Islet of Langerhans (tissue), 1 donor: Measurements from ENCODE around the gene DPM2.

Experiments used
- FAIRE-seq: peaks from one replicate; lab custom pipeline; 2011; peaks lifted over from hg19 to GRCh38; lab: Jason Lieb, UNC

DPM2 gene

DNA sequence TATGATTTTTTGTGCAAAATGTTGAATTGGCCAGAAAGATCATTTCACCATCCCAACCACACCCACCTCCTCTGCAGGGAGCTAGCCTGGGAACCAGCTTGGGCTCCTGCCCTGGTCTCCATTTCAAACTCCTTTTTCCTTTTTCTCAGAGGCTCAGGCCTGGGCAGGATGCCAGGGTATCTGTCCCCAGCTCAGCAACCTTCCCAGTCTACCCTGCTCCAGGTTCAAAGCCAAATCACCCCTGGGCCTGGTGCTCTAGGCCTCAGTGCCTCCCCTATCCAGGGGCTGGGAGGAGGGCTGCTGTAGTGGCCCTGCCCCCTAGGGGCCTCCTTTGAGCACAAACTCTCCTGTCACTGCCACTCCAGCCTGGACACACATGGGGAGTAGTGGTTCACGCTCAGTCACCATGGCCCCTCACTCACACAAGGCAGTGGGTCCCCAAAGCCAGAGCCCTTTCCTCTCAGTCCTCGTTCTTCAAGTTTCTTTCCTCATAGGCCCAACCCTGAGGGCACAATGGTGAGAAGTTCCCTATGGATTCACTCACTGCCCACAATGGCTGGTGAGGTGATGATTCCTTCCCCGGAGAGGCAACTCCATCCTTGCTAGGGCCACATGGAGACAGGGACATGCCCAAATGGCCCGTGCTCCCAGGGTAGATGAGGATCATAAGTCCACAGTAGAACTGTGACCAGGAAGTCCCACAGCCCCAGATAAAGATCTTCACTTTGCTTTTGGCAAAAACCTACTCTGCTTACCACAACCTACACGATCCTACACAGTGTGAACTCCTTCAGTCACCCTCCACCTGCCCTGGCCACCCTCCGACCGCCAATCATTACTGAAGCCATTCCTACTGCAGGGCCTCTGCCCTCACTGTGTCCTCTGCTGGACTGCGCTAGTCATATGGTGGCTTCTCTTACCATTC is 19.2 kb downstream of the DPM2 start:
- FAIRE-seq = no peak

DNA sequence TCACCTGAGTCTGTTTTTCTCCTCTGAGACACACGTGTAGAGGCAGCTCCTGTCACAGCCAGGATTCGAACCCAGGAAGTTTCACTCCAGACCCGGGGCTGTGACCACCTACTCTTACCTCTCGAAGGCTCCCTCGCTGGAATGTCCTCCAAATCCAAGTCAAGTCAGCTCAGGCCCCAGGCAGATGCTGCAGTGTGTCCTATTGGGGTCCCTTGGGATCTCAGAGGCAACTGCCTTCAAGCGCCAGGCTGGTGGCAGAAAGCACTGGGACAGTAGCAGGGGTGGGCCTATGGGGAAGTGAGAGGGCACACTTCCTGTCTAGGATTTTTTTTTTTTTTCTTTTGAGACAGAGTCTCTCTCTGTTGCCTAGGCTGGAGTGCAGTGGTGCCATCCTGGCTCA is 20.1 kb downstream of the DPM2 start:
- no peak for FAIRE-seq

DNA sequence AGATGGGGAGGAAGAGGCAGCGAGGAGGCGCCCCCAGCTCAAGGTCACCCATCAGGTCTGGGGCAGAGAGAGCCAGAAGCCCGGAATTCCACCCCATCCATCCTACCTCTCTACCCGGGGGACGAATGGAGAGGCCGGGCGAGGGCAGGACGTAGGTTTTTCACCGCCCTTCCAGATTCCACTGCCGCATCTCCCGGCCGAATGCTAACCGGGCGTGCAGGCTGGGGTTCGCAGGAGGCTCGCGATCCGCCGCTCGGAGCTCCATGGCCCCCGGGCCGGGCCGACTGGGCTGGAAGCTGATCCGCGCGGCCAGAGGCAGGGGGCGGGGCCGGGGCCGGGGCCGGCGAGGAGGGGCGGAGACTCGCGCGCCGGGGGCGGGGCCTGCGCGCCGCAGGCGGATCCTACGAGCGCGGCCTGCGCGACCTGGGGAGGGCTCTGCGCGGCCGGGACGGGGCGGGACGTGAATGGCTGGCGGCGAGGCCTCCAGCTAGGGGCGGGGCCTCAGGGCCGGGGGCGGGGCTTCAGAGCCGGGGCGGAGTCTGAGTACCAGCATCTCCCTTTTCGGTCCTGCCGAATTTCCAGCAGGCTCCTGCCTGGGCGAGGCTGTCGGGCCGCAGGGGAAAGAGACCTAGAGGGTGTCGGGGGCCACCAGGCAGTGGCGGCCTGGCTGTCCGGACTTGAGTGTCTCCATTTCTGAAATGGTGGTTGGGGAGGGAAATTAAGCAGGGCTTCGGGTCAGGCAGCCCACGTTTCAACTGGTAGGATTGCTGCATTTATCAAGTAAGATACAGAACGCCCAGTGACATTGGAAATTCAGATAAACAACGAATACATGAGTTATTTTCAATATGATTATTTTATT is 20.7 kb downstream of the DPM2 start, which contains the start of gene ST6GALNAC4:
ST6GALNAC4 (minus strand) TSS at position 322 of the 862 bp plus-strand sequence. CDS start 622 bp downstream, outside the sequence.
- no peak for FAIRE-seq

DNA sequence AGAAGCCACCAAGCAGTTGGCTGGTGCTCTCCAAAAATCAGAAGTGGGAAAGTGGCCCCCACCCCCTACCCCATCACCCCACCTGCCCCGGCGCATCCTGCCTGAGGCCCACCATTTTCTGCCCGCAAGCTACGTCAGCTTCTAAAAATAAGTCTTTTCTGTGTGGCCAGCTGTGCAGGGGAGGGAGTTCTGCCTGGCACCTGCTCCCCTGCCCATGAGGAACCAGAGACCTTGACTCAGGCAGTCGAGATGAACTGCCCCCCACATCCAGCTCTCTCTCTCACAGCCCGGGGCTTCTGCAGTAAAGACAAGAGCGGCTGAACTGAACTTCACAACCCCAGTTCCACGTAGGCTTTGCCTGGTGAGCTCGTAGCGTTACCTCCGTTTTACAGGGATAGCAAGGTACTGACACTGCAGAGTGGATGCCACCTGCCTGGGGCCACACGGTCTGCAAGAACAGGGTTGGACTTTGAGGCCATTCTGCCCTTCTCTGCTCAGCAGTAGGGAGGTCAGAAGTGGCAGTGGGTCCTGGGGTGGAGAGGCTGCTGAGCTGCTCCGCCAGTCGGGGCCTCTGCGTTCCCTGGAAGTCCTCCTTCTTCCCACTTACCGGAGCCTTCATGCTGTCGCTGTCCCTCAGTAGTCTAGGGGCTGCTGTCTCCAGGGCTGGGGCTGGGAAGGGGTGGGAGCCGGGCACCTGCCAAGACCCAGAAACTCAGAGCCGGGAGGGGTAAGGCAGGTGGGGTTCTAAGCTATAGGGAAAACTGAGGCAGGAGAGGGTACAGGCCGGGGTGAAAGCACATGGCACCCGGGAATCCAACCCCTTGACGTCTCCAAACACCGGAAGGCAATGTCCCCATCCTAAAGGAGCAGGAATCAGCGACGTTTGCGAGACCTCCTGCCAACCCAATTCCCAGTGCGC is 21.6 kb downstream of the DPM2 start:
- no peak for FAIRE-seq

DNA sequence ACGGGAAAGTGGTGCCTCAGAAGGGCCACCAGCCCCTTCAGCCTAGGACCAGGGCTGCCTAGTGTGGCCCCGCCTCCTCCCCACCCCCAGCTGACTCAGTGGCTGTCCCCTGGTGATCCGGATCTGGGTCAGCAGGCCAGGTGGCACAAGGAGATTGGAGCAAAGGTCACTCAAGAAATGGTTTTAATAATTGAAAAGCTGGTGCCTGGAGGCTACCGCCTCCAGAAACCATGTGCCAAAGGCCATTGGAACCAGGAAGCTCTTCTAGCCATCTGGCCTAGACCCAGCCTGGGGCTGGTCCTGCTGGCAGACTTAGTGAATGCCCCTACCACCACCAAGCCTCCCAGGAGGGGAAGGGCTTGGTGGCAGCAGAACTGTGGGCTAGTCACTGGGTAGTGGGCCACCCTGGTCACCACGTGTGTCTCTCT is 22.3 kb downstream of the DPM2 start:
- FAIRE-seq = no peak

DNA sequence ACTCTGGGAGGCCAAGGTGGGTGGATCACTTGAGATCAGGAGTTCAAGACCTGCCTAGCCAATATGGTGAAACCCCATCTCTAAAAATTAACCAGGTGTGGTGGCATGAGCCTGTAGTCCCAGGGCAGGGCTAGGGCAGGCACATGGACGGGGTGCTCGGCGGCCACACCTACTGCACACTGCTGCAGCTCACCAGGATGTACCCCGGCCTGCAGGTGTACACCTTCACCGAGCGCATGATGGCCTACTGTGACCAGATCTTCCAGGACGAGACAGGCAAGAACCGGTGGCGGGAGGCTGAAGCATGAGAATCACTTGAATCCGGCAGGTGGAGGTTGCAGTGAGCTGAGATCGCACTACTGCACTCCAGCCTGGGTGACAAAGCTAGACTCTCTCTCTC is 24.0 kb downstream of the DPM2 start:
- FAIRE-seq = no peak

DNA sequence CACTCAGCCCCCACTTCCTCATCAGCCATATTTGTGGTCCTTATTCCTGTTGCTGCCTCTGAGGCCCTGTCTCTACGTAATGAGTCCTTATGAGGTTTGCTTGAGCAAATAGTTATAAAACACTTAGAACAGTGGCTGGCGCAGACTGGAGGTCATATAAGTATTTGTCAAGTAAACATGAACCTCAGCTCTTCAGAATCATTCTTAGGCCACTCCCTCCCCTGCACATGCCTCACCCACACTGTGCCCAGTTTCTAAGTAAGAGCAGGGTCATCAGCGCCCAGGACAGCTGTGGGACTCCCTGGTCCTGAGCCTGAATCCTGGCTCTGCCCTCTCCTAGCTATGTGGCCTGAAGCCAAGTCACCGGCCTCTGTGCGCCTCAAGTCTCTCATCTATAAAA is 24.8 kb downstream of the DPM2 start:
- FAIRE-seq = no peak

DNA sequence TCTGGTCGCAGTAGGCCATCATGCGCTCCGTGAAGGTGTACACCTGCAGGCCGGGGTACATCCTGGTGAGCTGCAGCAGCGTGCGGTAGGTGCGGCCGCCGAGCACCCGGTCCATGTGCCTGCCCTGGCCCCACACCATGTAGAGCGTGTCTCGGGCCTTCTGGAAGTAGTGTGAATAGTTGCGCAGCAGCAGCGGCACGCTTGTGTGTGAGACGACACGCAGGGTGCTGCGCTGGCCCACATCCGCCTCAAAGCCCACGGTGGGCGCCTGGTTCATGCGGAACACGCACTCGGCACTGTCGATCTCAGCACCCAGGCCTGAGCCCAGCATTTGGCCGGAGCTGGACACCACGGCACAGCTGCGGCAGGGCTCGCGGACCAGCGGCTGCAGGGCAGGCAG is 25.4 kb downstream of the DPM2 start:
- FAIRE-seq = no peak

DNA sequence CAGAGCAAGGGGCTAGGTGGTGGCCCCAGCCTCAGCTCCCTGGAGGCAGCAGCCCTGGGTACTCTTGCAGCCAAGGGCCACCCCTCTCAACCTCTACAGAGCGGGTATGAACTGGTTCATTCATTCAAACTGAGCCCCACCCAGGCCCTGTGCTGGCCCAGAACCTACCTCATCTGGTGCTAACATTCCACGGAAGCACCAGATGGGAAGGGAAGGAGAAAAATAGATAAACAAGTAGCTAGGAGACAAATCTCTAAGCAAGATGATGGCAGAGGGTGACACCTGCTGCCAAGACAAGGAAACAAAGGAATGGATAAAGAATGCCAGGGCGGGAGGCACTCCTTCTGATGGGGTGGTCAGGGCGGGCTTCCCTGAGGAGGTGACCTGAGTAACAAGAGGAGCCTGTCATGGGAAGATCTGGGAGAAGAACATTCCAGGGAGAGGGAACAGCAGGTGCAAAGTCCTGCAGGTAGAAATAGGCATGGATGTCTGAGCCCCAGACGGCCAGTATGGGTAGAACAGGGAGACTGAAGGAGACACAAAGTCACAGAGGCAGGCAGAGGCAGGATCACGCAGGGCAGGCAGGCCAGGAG is 26.9 kb downstream of the DPM2 start:
- no peak for FAIRE-seq

DNA sequence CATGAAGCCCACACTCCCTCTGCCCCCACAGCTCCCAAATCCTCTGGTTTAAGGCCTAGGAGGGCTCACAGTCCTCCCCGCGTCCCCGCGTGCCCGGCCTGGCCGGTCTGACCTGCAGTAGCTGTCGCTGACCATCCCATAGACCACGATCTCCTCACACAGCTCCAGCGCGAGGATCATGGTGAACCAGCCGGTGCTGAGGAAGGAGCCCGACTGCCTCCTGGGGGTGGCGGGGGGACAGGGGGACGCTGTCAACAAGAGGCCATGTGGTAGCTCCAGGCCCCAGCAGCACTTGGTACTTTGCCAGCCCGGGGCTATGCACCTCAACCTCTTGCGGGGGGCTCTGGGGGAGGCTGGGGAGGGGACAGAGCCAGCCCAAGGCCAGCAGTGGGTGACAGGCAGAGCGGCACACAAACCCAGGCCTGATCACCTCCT is 27.8 kb downstream of the DPM2 start:
- FAIRE-seq = no peak

DNA sequence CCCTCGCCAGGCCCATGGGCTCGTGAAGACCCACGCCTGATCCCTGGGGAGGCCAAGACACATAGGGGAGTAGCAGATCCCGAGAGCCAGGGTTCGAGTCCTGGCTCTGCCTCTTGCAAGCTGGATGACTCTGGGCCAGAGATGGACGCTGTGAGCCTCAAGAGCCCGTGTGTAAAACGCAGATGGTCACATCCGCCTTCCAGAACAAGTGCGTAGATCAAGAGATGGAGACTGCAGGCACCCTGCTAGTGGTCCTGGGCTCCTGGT is 29.1 kb downstream of the DPM2 start:
- FAIRE-seq = no peak

DNA sequence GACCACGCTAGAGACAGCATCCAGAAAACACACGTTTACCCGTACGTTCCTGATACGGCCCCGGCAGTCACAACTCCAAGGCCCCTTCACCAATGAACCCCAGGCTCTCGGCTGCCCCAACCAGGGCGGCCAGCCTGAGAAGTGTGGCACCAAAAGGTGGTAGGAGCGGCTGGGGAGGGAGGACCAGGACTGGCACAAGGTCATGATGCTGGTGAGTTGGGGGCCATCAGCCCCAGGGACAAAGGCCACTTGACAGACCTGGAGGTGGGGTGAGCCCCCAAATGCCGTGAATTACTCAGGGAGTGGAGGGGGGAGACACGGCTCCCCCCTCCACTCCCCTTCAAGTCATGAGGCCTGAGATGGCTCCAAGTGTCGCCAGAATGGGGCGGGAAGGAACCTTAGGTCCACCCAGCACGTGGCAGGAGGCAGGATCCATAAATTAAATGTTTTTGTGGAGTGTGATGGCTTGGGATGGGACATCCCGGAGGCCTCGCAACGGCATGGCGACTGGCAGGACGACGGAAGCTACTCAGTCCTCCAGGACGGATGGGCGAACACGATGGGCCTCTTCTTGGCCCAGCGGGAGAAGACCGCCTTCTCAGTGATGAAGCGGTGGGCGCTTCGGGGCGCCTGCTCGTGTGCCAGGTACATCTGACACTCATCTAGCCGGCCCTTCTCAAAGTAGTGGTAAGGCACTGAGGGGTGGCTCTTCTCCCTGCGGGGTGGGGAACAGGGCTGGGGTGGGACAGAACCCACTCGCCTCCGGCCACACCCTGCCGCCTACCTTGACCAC is 29.6 kb downstream of the DPM2 start:
- no peak for FAIRE-seq

DNA sequence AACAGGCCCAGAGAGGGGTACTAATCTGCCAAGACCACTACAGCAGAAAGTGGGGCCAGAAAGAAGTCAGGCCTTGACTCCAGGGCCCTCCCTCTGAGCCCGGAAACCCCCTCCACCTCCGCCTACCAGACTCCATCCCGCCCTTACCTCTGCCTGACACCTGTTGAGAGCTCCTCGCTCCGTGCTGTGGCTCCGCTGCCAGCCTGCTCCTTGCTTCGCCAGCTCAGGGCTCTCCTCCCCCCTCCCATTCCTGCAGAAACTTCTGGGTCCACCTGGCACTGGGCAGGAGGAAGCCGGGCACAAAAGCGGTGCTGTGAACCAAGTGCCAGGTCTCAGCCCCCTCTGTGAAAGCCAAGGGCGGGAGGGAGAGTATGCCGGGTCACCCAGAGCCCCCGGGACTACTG is 31.9 kb downstream of the DPM2 start:
- no peak for FAIRE-seq

DNA sequence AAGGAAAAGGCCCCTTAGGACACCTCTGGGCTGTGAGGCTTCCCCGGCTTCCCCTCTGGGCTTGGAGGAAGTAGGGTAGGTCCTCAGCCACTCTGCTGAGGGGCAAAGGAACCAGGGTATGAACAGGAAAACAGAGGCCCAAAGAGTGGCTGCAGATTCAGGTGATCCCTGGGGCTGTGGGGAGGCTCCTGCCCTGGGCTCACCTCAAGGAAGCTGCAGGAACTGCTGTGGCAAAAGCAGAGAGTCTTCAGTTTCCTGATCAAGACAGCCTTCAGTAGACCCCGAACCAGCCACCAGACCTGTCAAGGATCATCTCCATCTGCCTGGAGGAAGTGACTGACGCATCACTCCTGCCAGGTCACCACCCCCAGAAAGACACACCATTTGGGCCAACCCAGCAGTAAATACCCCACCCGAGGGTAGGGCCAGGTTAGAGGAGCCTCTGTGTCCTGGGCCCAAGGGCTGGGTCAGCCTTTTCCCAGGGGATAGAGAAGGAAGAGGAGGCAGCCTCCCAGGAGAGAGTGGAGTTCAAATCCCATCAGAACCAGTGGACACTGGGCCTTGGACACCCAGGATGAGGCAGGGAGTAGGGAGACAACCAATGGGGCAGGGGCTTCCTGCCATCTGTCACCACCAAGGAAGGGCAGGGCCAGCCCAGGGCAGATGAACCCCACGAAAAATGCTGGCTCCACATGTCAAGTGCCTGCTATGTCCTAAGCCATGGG is 32.5 kb downstream of the DPM2 start:
- no peak for FAIRE-seq

DNA sequence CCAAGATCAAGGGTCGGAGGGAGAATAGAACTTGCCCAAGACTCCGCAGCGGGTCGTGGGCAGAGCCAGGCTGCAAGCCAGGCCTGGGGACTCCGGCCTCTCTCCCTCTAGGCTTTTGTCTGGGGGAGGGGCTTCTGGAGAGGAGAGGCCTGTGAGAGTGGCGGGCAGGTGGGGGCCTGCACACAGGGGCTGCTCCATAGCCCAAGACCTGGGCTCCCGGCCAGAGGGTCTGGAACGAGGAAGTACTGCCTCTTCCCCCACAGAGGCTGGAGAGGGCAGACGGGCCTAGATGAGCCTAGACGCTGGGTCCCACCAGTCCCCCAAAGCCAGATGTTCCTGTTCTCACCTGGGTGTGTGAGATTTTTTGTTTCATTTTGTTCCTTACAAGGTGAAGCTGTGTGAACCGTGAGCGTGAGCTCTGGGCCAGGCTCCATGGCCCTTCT is 33.1 kb downstream of the DPM2 start:
- FAIRE-seq = no peak

DNA sequence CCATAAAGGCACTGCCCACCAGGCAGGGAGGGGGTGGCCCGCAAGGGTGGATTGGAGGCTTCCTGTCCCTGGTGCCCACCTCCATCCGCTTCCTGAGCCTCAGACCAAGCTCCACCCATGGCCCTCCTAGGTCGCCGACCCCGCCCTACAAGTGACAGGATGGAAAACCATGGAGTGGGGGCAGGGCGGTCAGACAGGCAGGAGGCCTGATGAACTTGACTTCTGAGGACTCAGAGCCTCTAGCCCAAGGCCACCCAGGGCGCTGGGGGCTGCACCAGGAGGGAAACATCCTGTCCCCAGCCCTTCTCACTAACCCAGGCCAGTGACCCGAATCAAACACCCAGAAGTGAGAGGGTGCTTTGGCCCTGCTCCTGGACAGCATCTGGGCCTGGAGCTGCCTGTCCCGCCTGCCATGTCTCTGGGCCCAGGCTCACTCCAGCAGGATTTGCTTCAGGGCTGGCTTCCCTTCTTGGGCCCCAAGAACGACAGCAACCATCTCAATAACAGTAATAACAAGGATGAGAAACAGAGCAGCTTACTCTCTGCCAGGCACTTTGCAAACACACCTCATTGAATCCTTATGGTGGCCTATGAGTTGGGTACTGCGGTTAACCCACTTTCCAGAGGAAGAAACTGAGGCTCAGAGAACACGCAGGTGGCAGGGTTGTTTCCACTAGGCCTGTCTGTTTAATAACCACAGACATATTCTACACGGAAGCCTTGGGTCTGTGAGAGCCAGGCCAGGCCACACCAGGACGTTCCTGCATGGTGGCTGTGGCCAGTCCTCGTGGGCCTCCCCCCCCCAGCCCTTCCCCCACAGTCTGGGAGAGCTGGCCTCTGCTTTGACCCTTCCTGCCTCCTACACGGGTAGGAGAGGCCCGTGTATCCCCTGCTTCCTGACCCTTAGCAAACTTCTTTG is 33.8 kb downstream of the DPM2 start:
- no peak for FAIRE-seq

DNA sequence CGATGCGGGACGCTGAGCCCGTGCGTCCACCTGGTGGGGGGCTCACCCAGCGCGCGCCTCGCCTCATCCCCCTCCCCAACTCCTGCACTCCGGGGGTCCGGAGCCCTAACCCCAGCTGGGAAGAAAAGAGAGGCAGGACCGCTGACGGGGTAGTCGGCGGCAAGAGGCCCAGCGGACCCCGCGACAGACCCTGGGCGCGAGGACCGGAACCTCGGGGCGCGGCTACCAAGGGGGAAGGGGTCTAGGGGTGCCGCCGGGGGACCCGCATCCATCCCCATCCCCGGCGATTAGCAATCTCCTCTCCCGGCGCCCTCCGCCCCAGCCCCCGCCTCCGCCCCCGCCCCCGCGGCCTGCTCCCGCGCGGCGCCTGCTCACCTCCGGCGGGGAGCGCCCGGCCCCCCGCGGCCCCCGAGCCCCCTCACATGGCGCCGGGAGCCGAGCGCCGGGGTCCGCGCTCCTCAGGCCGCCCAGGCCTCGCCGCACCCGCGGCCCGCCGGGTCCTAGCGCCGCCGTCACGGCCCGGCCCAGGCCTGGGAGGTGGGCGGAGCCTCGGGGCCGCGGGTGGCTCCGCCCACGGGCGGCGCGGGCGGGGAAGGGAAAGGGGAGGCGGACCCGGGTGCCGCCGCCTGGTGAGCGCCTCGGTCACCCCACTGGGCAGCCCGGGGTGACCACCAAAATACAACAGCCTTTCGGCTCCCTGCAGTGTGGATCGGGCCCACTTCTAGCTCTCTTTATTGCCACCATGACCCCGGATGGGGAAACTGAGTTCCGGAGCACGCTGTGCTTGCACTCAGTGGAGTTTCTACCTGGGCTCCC is 38.3 kb downstream of the DPM2 start, which contains the start of gene ST6GALNAC6:
ST6GALNAC6 (minus strand) TSS at position 476 of the 816 bp plus-strand sequence. CDS start 1,622 bp downstream, outside the sequence.
- no peak for FAIRE-seq
